IgD-negative memory B cell (primary cell): ENCODE measurements around the gene IGLL1. TPM values are rescaled to one million over a fixed set of nuclear protein-coding genes. Genes with fewer than 3 reads are reported as not detected.
"Not testable (repeated sequence)": the region's sequence is repeated elsewhere in the genome, so short reads cannot be mapped to it uniquely, and the experiment has no call there.

ENCODE experiments used
- H3K27ac Mint-ChIP-seq, 3 donors: one replicate each; pipeline ENCODE4 v1.8.0; 2020 to 2022; ENCODE audit warnings: mild to moderate bottlenecking in 3 of 3, mixed read lengths in 3 of 3, moderate library complexity in 1 of 3
- H3K27me3 Mint-ChIP-seq: one replicate; pipeline ENCODE4 v1.8.0; 2021; ENCODE audit warnings: mixed read lengths
- H3K36me3 Mint-ChIP-seq: one replicate; pipeline ENCODE4 v1.8.0; 2020; ENCODE audit warnings: mild to moderate bottlenecking, mixed read lengths
- H3K4me1 Mint-ChIP-seq, 3 donors: one replicate each; pipeline ENCODE4 v1.8.0; 2020 to 2022; ENCODE audit warnings: mixed read lengths in 3 of 3, mild to moderate bottlenecking in 1 of 3
- H3K4me3 Mint-ChIP-seq, 4 donors: one replicate each; pipeline ENCODE4 v1.8.0; 2020 to 2022; ENCODE audit warnings: mild to moderate bottlenecking in 4 of 4, mixed read lengths in 4 of 4, moderate library complexity in 3 of 4
- H3K9me3 Mint-ChIP-seq, 3 donors: one replicate each; pipeline ENCODE4 v1.8.0; 2020 to 2021; ENCODE audit warnings: mixed read lengths in 3 of 3, mild to moderate bottlenecking in 1 of 3
- polyA plus RNA-seq: library from polyadenylated mRNA; unstranded; fragments of 300-500 nt; fragmentation: Illumina TruSeq; gene quantifications from one replicate; pipeline ENCODE4 v1.2.3, GENCODE V29; 2021

The IGLL1 gene
- polyA plus RNA-seq, 1 donor from 2014 or later: not detected

DNA sequence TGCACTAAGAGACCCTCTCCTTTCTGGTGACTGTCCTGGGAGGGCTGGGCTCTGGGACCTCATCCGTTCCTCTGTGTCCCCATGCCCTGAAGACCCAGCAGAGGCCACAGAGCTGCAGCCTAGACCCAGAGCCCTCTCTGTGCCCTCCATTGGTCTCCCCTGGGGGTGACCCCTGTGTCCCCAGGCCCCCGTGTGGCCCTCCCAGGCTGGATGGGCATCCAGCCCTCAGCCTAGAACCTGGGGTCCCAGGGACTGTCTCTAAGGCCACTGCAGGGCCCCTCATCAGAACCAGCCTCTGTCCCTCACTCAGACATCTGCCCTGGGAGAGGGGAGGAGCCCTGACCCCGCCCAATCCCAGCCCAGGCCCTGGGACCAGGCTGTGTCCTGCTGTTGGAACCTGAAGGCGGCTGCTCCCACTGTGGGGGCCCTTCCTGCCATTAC is 5.7 kb downstream of the IGLL1 start:
- no peaks in the 10 kb centered on the region for H3K9me3 Mint-ChIP-seq
- H3K36me3 Mint-ChIP-seq: no peaks in the 10 kb centered on the region
- no peak overlapping the region for H3K27ac Mint-ChIP-seq
- no peak overlapping the region for H3K4me3 Mint-ChIP-seq
- H3K4me1 Mint-ChIP-seq: peaks cover 0 to 2% (median 0%) of the 10 kb centered on the region in 3 donors
- H3K27me3 Mint-ChIP-seq: peaks cover 14% of the 10 kb centered on the region

DNA sequence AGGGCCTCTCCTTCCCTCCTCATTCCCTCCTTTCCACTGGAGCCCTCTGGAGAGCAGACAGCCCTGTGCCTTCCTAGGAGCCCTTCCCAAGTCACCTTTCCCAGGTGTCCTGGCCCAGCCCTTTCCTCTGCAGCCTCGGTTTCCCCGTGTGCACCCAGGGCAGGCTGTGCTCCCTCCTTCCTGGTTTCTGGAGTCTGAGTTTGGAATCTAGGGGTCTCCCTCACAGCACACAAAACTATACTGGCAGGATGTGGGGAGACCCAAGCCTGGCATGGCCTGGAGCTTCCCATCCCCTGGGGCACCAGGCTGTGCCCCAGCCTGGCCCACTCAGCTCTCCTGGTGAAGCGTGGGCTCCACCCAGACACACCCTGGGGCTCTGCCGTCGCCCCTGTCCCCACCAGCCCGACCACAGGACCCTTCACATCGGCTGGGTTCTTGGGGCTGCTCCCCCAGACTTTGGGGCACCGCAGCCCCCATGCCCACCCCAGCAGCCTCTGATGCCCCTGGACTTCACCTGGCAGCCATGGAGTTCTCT is 6.3 kb downstream of the IGLL1 start:
- H3K27ac Mint-ChIP-seq, H3K4me1 Mint-ChIP-seq, H3K9me3 Mint-ChIP-seq, H3K36me3 Mint-ChIP-seq, H3K4me3 Mint-ChIP-seq: not testable (repeated sequence)
- peaks cover 14% of the 10 kb centered on the region for H3K27me3 Mint-ChIP-seq

DNA sequence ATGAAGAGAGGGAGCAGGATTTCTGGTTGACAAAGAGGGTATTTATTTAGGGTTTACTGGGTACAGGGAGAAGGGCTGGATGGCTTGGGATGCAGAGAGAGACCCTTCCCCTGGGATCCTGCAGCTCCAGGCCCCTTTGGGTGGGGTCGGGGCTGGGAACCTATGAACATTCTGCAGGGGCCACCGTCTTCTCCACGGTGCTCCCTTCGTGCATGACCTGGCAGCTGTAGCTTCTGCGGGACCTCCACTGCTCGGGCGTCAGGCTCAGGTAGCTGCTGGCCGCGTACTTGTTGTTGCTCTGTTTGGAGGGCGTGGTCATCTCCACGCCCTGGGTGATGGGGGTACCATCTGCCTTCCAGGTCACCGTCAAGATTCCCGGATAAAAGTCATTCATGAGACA is 7.0 kb downstream of the IGLL1 start:
- not testable (repeated sequence) for H3K4me1 Mint-ChIP-seq, H3K36me3 Mint-ChIP-seq, H3K27ac Mint-ChIP-seq, H3K9me3 Mint-ChIP-seq, H3K4me3 Mint-ChIP-seq
- H3K27me3 Mint-ChIP-seq: peaks cover 14% of the 10 kb centered on the region

DNA sequence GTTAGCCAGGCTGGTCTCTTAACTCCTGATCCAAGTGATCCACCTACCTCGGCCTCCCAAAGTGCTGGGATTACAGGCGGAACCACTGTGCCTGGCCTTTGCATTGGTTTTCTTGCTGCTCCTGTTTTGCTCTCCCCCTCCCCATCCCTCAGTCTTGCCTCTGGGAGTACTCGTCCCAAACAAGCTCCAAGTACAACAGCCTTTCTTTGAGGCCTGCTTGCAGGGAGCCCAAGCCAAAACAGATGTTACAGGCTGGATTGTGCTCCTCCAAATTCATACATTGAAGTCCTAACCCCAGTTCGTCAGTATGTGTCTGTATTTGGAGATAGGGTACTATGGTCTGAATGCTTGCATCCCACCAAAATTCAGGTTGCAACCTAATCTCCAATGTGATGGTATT is 8.6 kb downstream of the IGLL1 start:
- H3K9me3 Mint-ChIP-seq: no peaks in the 10 kb centered on the region
- peaks cover 0 to 2% (median 0%) of the 10 kb centered on the region in 3 donors for H3K4me1 Mint-ChIP-seq
- H3K27me3 Mint-ChIP-seq: peaks cover 17% of the 10 kb centered on the region
- no peak overlapping the region for H3K4me3 Mint-ChIP-seq
- peak overlapping the region in 1 of 3 donors; percentile 58 for H3K27ac Mint-ChIP-seq
- H3K36me3 Mint-ChIP-seq: no peaks in the 10 kb centered on the region

DNA sequence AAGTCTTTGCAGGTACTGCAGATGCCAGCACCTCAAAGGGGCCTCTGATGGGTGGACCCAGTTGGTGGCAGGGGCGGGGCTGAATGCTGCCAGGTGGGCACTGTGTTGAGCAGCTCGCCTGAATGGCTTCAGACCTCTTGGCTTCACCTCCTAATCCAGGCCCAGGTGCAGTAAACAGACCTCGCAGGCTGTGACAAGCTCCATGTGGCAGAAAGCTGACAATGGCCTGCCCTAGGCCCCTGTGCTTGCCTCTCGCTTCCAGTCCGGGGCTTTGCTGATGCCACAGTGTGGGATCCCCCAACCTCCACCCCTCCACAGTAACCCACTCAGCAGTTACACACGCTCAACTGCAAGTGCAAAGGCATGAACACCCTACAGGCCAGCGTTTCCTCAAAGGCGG is 9.4 kb downstream of the IGLL1 start:
- peaks cover 13% of the 10 kb centered on the region for H3K27me3 Mint-ChIP-seq
- H3K27ac Mint-ChIP-seq: peak overlapping the region in 1 of 3 donors; percentile 39
- H3K9me3 Mint-ChIP-seq: no peaks in the 10 kb centered on the region
- peak overlapping the region in 2 of 4 donors; percentile 32 to 39 for H3K4me3 Mint-ChIP-seq
- H3K36me3 Mint-ChIP-seq: no peaks in the 10 kb centered on the region
- H3K4me1 Mint-ChIP-seq: peaks cover 0 to 2% (median 2%) of the 10 kb centered on the region in 3 donors

DNA sequence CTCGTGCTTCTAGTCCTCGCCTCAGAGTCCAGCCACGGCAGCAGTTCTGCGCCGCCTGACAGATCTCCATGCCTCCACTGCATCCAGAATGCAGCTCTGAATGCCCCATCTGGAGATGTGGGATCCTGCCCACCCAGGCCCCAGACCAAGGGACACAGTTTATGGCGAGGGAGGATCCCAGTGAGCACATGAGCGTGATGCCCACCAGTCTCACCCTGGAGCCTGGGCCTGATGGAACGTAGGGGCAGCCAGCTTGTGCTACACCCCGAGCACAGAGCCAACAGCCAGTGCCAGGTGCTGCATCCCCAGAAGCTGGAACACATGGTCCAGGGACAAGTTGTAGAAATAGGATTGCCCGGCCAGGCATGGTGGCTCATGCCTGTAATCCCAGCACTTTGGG is 10.4 kb downstream of the IGLL1 start:
- Mint-ChIP-seq H3K27ac (no peak overlapping the region), H3K4me1 (peaks cover 0 to 6% (median 4%) of the 10 kb centered on the region in 3 donors), H3K4me3 (no peak overlapping the region), H3K36me3 (no peaks in the 10 kb centered on the region), H3K9me3 (no peaks in the 10 kb centered on the region), H3K27me3 (peaks cover 19% of the 10 kb centered on the region)

DNA sequence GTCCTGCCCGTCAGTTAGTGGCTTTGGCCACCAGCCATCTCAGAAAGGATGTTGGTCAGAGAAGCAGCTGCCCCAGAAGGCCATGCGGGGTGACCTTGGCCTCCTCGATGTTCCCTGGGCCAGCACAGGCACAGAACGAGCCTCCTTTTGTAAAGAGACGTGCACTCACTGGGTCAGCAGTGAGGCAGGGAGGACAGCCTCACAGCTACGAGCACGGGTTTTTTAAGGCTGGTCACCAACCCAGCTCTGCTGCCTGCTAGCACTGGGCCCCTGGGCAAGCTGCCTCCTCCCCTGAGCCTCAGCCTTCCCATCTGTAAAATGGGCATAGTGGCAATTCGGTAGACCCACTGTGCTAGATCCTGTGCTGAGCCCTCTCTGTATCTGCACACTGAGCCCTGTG is 10.8 kb downstream of the IGLL1 start:
- Mint-ChIP-seq H3K9me3 (no peaks in the 10 kb centered on the region), H3K36me3 (no peaks in the 10 kb centered on the region), H3K4me3 (no peak overlapping the region), H3K4me1 (peaks cover 0 to 6% (median 4%) of the 10 kb centered on the region in 3 donors), H3K27me3 (peaks cover 24% of the 10 kb centered on the region), H3K27ac (no peak overlapping the region)

DNA sequence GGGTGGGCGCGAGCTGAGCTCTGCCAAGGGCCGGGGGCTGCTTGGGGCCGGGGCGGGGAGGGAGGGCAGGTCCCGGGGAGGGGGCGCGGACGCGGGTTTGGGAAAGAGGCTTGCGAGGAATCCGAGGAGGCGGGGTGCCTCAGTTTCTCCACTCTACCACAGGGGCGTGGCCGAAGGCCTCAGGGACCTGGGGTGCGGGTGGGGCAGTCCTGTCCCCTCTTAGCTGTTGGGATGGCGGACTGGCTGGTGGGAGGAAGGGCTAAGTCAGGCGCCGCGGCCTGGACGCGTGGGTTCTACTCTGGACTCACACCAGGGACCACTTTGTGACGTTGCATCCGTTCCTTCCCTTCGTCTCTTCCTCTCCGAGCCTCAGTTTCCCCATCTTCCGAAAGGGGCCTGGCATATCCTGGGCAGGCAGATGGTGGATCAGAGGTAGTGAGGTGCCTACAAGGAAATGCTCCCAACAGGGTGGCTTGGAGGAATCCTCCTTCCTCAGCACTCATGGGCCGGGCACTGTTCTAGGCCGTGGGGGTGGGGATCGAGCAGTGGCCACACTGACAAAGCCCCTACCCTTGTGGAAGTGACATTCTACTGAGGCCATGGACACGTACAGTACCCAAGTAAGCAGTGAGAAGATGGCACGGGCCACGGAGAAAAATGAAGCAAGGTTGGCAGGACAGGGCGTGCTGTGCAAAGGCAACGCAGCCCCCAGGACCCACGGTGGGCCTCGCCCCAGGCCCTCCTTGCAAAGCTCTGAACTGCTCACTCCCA is 13.2 kb downstream of the IGLL1 start:
- no peaks in the 10 kb centered on the region for H3K9me3 Mint-ChIP-seq
- H3K4me1 Mint-ChIP-seq: peaks cover 0 to 6% (median 4%) of the 10 kb centered on the region in 3 donors
- no peaks in the 10 kb centered on the region for H3K36me3 Mint-ChIP-seq
- H3K27me3 Mint-ChIP-seq: peaks cover 33% of the 10 kb centered on the region
- H3K4me3 Mint-ChIP-seq: peak overlapping the region in 3 of 4 donors; percentile 41 to 86 (median 70)
- H3K27ac Mint-ChIP-seq: no peak overlapping the region

DNA sequence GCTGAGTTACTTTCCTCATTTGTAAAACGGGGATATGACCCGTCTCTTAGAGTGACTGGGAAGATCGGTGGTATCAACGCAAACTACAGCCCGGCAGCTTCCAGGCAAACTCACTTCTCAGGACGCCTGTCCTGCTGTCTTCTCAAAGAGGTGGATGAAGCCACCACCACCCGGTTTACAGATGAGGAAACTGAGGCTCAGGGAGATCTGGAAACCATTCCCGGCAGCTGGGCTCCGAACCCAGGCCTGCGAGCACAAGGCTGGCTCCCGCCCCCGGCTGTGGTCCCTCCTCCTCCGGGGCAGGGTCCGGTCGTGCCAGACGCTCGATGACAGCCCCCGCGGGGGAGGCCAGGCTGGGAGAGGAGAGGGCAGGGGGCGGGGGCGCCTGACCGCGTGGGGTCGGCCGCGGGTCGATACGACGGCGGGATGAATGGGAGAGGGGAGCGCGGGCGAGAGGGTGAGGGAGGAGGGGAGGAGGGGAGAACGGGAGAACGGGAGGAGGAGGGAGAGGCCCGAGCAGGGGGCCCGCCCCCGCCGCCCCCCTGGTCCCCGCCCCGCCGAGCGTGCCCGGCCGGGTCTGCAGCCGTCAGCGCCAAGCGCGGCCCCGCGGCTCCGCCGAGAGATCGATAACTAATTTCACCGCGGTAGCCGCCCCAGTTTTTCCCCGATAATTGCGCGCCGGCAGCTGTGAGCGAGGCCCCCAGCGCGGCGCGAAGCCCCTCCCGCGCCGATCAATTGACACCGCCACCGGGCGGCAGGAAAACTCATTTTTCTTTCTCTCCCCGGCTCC is 14.0 kb downstream of the IGLL1 start:
- Mint-ChIP-seq H3K9me3 (no peaks in the 10 kb centered on the region), H3K36me3 (no peaks in the 10 kb centered on the region), H3K27ac (no peak overlapping the region), H3K27me3 (peaks cover 33% of the 10 kb centered on the region), H3K4me1 (peaks cover 0 to 6% (median 4%) of the 10 kb centered on the region in 3 donors), H3K4me3 (peak overlapping the region in 3 of 4 donors; percentile 80 to 93 (median 89))

DNA sequence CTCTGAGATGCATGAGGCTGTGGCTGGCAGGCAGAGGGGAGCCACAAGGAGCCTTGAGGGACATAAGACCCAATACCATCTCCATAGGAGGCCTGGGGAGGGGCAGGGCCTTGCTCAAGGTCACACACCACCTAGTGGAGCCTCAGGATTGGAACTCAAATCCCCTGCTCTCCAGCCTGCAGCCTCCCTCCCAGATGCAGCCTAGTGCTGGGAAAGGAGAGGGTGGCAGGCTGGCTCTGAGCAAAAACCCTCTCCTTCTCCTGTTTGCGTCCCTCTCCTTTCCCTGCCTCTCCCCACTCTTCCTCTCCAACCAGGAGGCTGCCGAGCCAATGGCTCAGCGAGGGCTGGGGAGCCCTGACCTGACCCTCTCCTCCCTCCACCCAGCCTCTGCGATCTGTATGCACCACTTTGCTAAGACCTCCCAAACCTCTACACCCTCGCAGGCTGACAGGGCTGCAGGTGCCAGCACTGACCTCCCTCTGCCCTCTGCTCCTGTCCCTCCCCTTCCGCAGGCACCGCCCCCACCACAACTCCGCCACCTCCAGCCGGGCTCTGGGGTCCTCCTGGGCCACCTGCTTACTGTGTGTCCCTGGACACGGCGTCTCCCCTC is 14.7 kb downstream of the IGLL1 start:
- Mint-ChIP-seq H3K9me3 (no peaks in the 10 kb centered on the region), H3K4me3 (peak overlapping the region in 3 of 4 donors; percentile 80 to 93 (median 89)), H3K27ac (no peak overlapping the region), H3K4me1 (peaks cover 0 to 6% (median 4%) of the 10 kb centered on the region in 3 donors), H3K27me3 (peaks cover 33% of the 10 kb centered on the region), H3K36me3 (no peaks in the 10 kb centered on the region)

DNA sequence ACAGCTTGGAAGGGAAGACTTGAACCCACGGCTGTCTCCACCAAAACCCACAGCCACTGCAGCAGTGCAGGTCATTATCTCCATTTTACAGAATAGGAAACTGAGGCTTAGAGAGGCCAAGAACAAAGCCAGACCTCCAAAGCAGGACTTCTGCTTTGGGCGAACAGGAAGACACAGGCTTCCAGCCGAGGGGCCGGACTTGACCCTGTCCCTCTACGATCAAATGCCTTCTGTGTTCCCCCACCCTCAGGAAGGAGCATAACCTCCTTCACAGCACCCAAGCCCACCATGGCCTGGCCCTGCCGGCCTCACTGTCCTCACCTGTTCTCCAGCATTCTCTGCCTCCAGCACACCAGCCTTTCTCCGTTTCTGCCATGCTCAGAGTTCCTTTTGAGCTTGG is 15.8 kb downstream of the IGLL1 start:
- Mint-ChIP-seq H3K4me1 (peaks cover 0 to 6% (median 4%) of the 10 kb centered on the region in 3 donors), H3K4me3 (peak overlapping the region in 2 of 4 donors; percentile 54 to 68), H3K27me3 (peaks cover 33% of the 10 kb centered on the region), H3K36me3 (no peaks in the 10 kb centered on the region), H3K9me3 (no peaks in the 10 kb centered on the region), H3K27ac (no peak overlapping the region)

DNA sequence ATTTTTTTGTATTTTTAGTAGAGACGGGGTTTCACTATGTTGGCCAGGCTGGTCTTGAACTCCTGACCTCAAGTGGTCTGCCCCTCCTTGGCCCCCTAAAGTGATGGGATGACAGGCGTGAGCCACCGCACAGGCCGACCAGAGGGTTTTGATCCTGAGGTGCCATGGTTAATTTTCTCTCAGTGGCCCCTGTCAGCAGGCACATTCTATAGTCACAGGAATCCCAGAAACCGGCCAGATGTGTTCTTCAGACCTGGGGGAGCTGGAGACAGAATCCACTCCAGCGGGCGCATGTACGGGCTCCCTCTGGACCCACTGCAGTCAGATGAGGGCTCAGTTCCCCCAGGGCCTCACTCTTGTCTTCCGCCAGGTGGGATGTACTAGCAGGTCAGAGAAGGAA is 17.0 kb downstream of the IGLL1 start:
- Mint-ChIP-seq H3K36me3 (no peaks in the 10 kb centered on the region), H3K4me3 (no peak overlapping the region), H3K27ac (peak overlapping the region in 1 of 3 donors; percentile 31), H3K4me1 (peaks cover 0 to 6% (median 4%) of the 10 kb centered on the region in 3 donors), H3K27me3 (peaks cover 33% of the 10 kb centered on the region), H3K9me3 (no peaks in the 10 kb centered on the region)

DNA sequence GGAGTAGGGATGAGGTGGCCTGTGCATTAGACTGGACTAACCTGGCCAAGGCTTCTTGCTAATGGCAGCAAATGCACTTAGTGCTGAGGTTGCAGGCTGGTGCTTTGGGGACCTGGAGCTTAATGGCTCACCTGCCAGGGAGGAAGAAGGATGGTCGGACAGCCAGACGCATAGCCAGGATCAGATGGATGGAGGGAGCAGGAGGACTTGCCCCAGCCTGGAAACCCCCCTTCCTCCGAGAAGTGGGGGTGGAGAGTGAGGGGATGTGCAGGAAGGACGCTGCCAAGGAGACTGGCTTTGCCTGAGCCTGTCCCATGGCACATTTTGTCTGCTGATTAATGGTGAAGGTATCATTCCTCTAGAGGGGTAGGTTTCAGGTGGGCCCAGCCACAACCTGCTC is 17.9 kb downstream of the IGLL1 start:
- Mint-ChIP-seq H3K36me3 (no peaks in the 10 kb centered on the region), H3K4me3 (no peak overlapping the region), H3K9me3 (no peaks in the 10 kb centered on the region), H3K4me1 (peaks cover 0 to 6% (median 4%) of the 10 kb centered on the region in 3 donors), H3K27ac (no peak overlapping the region), H3K27me3 (peaks cover 32% of the 10 kb centered on the region)

DNA sequence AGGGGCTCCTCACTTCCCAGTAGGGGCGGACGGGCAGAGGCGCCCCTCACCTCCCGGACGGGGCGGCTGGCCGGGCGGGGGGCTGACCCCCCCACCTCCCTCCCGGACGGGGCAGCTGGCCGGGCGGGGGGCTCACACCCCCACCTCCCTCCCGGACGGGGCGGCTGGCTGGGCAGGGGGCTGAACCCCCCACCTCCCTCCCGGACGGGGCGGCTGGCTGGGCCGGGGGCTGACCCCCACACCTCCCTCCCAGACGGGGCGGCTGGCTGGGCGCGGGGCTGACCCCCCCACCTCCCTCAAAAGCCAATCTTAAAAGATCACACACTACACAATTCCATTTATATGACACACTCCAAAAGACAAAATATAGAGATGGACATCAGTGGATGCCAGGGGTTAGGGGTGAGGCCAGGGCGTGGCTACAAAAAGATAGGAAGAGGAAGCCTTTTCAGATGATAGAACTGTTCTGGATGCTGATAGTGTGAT is 19.0 kb downstream of the IGLL1 start:
- not testable (repeated sequence) for H3K4me3 Mint-ChIP-seq, H3K4me1 Mint-ChIP-seq, H3K9me3 Mint-ChIP-seq, H3K36me3 Mint-ChIP-seq, H3K27ac Mint-ChIP-seq
- H3K27me3 Mint-ChIP-seq: peaks cover 27% of the 10 kb centered on the region

DNA sequence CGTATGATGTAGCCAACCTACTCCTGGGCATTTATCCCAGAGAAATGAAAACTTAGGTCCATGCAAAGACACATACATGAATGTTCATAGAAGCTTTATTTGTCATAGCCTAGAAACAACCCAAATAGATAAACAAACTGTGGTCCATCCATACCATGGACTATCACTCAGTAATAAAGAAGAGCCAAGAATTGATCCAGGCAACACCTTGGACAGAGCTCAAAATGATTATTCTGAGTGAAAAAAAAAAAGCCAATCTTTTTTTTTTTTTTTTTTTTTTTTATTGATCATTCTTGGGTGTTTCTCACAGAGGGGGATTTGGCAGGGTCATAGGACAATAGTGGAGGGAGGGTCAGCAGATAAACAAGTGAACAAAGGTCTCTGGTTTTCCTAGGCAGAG is 19.9 kb downstream of the IGLL1 start:
- not testable (repeated sequence) for H3K27ac Mint-ChIP-seq, H3K9me3 Mint-ChIP-seq, H3K36me3 Mint-ChIP-seq, H3K4me1 Mint-ChIP-seq, H3K4me3 Mint-ChIP-seq
- peaks cover 23% of the 10 kb centered on the region for H3K27me3 Mint-ChIP-seq
